ENCODE results near the gene EXOC3L2. TPM values are rescaled to one million over a fixed set of nuclear protein-coding genes. Genes with fewer than 3 reads are reported as not detected.

The EXOC3L2 gene
- total RNA-seq, 1 experiment from 2014 or later = not detected

DNA sequence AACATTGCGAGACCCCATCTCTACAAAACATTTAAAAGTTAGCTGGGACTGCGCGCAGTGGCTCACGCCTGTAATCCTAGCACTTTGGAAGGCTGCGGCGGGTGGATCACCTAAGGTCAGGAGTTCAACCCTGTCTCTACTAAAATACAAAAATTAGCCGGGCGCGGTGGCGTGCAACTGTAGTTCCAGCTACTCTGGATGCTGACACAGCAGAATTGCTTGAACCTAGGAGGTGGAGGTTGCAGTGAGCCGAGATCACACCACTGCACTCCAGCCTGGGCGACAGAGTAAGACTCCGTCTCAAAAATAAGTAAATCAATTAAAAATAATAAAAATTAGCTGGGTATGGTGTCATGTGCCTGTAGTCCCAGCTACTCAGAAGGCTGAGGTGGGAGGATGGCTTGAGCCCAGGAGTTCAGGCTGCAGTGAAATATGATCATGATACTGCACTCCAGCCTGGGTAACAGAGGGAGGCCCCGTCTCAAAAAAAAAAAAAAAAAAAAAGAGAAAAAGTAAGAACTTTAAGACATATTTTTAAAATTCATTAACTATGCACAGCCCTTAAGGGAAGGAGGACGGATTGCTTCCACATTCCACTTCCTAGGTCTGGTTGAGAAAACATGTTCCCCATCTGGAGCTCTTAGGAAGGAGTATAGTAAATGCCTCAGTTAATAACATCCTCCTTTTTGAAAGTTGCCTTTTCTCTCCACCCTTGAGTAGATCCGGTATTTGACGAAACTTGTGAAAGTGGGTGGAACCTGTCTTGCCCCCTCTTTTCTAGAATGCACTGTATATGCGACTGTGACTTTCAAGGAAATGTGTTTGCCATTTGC lies 26.1 kb downstream of the EXOC3L2 start:
- intact Hi-C loops (cut with micrococcal nuclease; ENCODE audit: unreplicated experiment) = no loop called here

DNA sequence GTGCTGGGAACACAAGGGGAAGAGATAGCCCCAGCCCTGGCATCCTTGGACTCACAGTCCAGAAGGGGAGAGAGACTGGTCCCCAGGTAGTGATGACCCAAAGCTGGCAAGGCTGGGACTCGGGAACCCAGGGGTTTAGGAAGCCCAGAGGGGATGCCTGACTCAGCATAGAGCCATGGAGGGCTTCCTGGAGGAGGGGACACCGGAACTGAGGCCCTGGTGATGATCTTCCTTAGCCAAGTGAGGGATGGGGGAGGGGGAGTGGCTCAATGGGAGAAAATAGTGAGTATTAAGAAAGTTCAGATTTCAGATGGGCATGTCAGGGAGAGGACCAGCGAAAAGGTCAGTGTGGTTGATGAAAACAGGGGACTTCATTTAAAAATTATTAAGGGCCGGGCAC lies 26.8 kb downstream of the EXOC3L2 start:
- TF ChIP-seq, protein P1, sequence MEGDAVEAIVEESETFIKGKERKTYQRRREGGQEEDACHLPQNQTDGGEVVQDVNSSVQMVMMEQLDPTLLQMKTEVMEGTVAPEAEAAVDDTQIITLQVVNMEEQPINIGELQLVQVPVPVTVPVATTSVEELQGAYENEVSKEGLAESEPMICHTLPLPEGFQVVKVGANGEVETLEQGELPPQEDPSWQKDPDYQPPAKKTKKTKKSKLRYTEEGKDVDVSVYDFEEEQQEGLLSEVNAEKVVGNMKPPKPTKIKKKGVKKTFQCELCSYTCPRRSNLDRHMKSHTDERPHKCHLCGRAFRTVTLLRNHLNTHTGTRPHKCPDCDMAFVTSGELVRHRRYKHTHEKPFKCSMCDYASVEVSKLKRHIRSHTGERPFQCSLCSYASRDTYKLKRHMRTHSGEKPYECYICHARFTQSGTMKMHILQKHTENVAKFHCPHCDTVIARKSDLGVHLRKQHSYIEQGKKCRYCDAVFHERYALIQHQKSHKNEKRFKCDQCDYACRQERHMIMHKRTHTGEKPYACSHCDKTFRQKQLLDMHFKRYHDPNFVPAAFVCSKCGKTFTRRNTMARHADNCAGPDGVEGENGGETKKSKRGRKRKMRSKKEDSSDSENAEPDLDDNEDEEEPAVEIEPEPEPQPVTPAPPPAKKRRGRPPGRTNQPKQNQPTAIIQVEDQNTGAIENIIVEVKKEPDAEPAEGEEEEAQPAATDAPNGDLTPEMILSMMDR (conservative IDR thresholded peaks at IDR 0.05; ENCODE audit: low read depth, low read length) = no peak
- no peak for TF ChIP-seq EZH2 (IDR thresholded peaks at IDR 0.05; ENCODE audit: borderline replicate concordance, low read depth, low read length, poor library complexity, severe bottlenecking)
- POLR2A ChIA-PET (ENCODE audit: low non-redundant PET) = no interaction called here
- Histone ChIP-seq H3K27ac (ENCODE audit: low read depth, low read length, poor library complexity, severe bottlenecking) (no peak overlapping the region), H3K27me3 (replicated peaks; ENCODE audit: insufficient read depth, low read depth, low read length, poor library complexity) (peaks cover 71% of the 10 kb centered on the region), H3K36me3 (ENCODE audit: insufficient read depth, low read length, poor library complexity, severe bottlenecking) (no peaks in the 10 kb centered on the region), H3K4me1 (ENCODE audit: insufficient read depth, low read length, poor library complexity, severe bottlenecking) (no peaks in the 10 kb centered on the region), H3K9me3 (ENCODE audit: low read depth, low read length, poor library complexity, severe bottlenecking) (no peaks in the 10 kb centered on the region), H3K4me3 (ENCODE audit: low read depth, low read length, poor library complexity, severe bottlenecking) (no peak overlapping the region)
- BruUV-seq (replicated peaks) = no TSS peak
- CTCF ChIA-PET = no interaction called here
- intact Hi-C loops (cut with micrococcal nuclease; ENCODE audit: unreplicated experiment) = no loop called here
- DNase-seq (ENCODE audit: low spot score) = no peak

More for the DNA sequence above, 26.1 kb downstream of the EXOC3L2 start:
- no peaks in the 10 kb centered on the region for H3K4me1 ChIP-seq (ENCODE audit: insufficient read depth, low read length, poor library complexity, severe bottlenecking)
- H3K27ac ChIP-seq (ENCODE audit: low read depth, low read length, poor library complexity, severe bottlenecking) = no peak overlapping the region
- no TSS peak for BruUV-seq (replicated peaks)
- no peak overlapping the region for H3K4me3 ChIP-seq (ENCODE audit: low read depth, low read length, poor library complexity, severe bottlenecking)
- POLR2A ChIA-PET (ENCODE audit: low non-redundant PET) = no interaction called here
- no peaks in the 10 kb centered on the region for H3K36me3 ChIP-seq (ENCODE audit: insufficient read depth, low read length, poor library complexity, severe bottlenecking)
- CTCF ChIA-PET = interaction anchor here (0.7 kb wide), 1 partner anchor 53 kb away, joined by 12 read pairs; no protein-coding TSS in a partner anchor
- H3K9me3 ChIP-seq (ENCODE audit: low read depth, low read length, poor library complexity, severe bottlenecking) = no peaks in the 10 kb centered on the region
- peaks cover 67% of the 10 kb centered on the region for H3K27me3 ChIP-seq (replicated peaks; ENCODE audit: insufficient read depth, low read depth, low read length, poor library complexity)
- DNase-seq (ENCODE audit: low spot score) = no peak
- TF ChIP-seq, protein P1 (conservative IDR thresholded peaks at IDR 0.05; ENCODE audit: low read depth, low read length) = no peak

DNA sequence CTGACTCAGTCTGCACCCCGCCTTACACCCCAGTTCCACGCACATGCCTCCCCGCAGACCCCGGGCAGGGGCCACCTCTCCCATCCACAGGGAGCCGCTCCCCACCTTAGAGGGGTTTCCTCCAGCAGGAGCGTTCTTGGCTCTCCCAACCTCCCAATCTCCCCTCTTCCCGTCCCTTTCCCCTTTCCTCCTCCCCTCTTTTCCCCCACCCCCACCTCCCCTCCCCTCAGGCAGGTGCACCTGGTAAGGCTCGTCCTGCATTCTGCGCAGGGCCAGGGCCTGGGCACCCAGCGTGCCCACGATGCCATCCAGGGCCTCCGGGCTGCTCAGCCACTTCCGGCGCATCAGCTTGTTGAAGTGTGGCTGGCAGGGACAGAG lies 27.3 kb downstream of the EXOC3L2 start:
- no peak for TF ChIP-seq EZH2 (IDR thresholded peaks at IDR 0.05; ENCODE audit: borderline replicate concordance, low read depth, low read length, poor library complexity, severe bottlenecking)
- TF ChIP-seq, protein P1 (conservative IDR thresholded peaks at IDR 0.05; ENCODE audit: low read depth, low read length) = no peak
- CTCF ChIA-PET = no interaction called here
- Histone ChIP-seq H3K9me3 (ENCODE audit: low read depth, low read length, poor library complexity, severe bottlenecking) (no peaks in the 10 kb centered on the region), H3K4me1 (ENCODE audit: insufficient read depth, low read length, poor library complexity, severe bottlenecking) (no peaks in the 10 kb centered on the region), H3K27ac (ENCODE audit: low read depth, low read length, poor library complexity, severe bottlenecking) (no peak overlapping the region), H3K36me3 (ENCODE audit: insufficient read depth, low read length, poor library complexity, severe bottlenecking) (no peaks in the 10 kb centered on the region), H3K4me3 (ENCODE audit: low read depth, low read length, poor library complexity, severe bottlenecking) (no peak overlapping the region), H3K27me3 (replicated peaks; ENCODE audit: insufficient read depth, low read depth, low read length, poor library complexity) (peaks cover 71% of the 10 kb centered on the region)
- no peak for DNase-seq (ENCODE audit: low spot score)
- BruUV-seq (replicated peaks) = no TSS peak
- POLR2A ChIA-PET (ENCODE audit: low non-redundant PET) = no interaction called here
- intact Hi-C loops (cut with micrococcal nuclease; ENCODE audit: unreplicated experiment) = no loop called here

Measured in A673 (cell line).